GM23338 (cell line): ENCODE measurements around the gene APBB1IP. TPM values are rescaled to one million over a fixed set of nuclear protein-coding genes. Genes with fewer than 3 reads are reported as not detected.

Experiments used
- ATAC-seq: fragments of 200-7000 bp; cut with Tn5 transposase; 3 replicates; pipeline ENCODE4 v1.9.1; 2020
- DNase-seq: peaks from one replicate; pipeline ENCODE4 v3.0.0-alpha.2; 2015; ENCODE audit warnings: low spot score
- H2AFZ ChIP-seq: fragments of 200-600 bp; sonication (generic); 2 replicates; pipeline ENCODE4 v1.8.0; 2016; ENCODE audit warnings: antibody characterized with exemption, mild to moderate bottlenecking, moderate library complexity
- H3F3A ChIP-seq: fragments of 200-600 bp; sonication (generic); replicated peaks from 2 replicates; pipeline ENCODE4 v1.8.0; 2017; ENCODE audit warnings: antibody characterized with exemption, mixed run types, low read depth
- H3K27ac ChIP-seq: fragments of 200-600 bp; sonication (generic); 2 replicates; pipeline ENCODE4 v1.6.1; 2016; ENCODE audit warnings: low read depth
- H3K27me3 ChIP-seq: fragments of 200-600 bp; sonication (generic); 2 replicates; pipeline ENCODE4 v1.8.0; 2016; ENCODE audit warnings: mild to moderate bottlenecking, mixed run types, moderate library complexity; ENCODE audit not compliant: insufficient read depth
- H3K36me3 ChIP-seq: fragments of 200-600 bp; sonication (generic); 2 replicates; pipeline ENCODE4 v1.8.0; 2016; ENCODE audit warnings: mild to moderate bottlenecking; ENCODE audit not compliant: insufficient read depth
- H3K4me1 ChIP-seq: fragments of 200-600 bp; sonication (generic); 2 replicates; pipeline ENCODE4 v1.8.0; 2016; ENCODE audit warnings: mild to moderate bottlenecking, moderate library complexity; ENCODE audit not compliant: insufficient read depth
- H3K4me2 ChIP-seq: fragments of 200-600 bp; sonication (generic); 2 replicates; pipeline ENCODE4 v1.7.1; 2017; ENCODE audit warnings: mixed run types
- H3K4me3 ChIP-seq: fragments of 200-600 bp; sonication (generic); 2 replicates; pipeline ENCODE4 v1.6.1; 2016; ENCODE audit warnings: mixed run types
- H3K79me2 ChIP-seq: fragments of 200-600 bp; sonication (generic); replicated peaks from 2 replicates; pipeline ENCODE4 v1.8.0; 2017; ENCODE audit warnings: mild to moderate bottlenecking; ENCODE audit not compliant: insufficient read depth
- H3K9me2 ChIP-seq: fragments of 200-600 bp; sonication (generic); 2 replicates; pipeline ENCODE4 v1.8.0; 2017; ENCODE audit not compliant: insufficient read depth
- H4K20me1 ChIP-seq: fragments of 200-600 bp; sonication (generic); replicated peaks from 2 replicates; pipeline ENCODE4 v1.8.0; 2017; ENCODE audit warnings: mild to moderate bottlenecking; ENCODE audit not compliant: insufficient read depth
- H3K27ac Mint-ChIP-seq: 2 replicates; pipeline ENCODE4 v1.8.0; 2020; ENCODE audit warnings: inconsistent platforms, mild to moderate bottlenecking, moderate library complexity, mixed read lengths
- H3K27me3 Mint-ChIP-seq: 3 replicates; pipeline ENCODE4 v1.8.0; 2022; ENCODE audit warnings: low read depth, mild to moderate bottlenecking, moderate library complexity, mixed read lengths, inconsistent platforms; ENCODE audit not compliant: insufficient read depth, poor library complexity
- H3K36me3 Mint-ChIP-seq: 3 replicates; pipeline ENCODE4 v1.8.0; 2021; ENCODE audit warnings: low read depth, mild to moderate bottlenecking, inconsistent platforms, moderate library complexity, mixed read lengths
- H3K4me1 Mint-ChIP-seq: 3 replicates; pipeline ENCODE4 v1.8.0; 2020; ENCODE audit warnings: mild to moderate bottlenecking, inconsistent platforms, mixed read lengths
- H3K4me3 Mint-ChIP-seq: 3 replicates; pipeline ENCODE4 v1.8.0; 2021; ENCODE audit warnings: moderate library complexity, mild to moderate bottlenecking, inconsistent platforms, mixed read lengths
- H3K9me3 Mint-ChIP-seq: 3 replicates; pipeline ENCODE4 v1.8.0; 2020; ENCODE audit warnings: moderate library complexity, mild to moderate bottlenecking, inconsistent platforms, mixed read lengths
- CREB1 ChIP-seq: fragments of 250-450 bp; sonication (Bioruptor Pico); IDR thresholded peaks from 2 replicates; pipeline ENCODE4 v1.5.0; 2020; ENCODE audit warnings: low read depth, mild to moderate bottlenecking, moderate library complexity
- JUNB ChIP-seq: IDR thresholded peaks from one replicate; pipeline ENCODE4 v1.6.1; 2016; ENCODE audit warnings: antibody characterized with exemption; ENCODE audit not compliant: unreplicated experiment
- NANOG ChIP-seq: IDR thresholded peaks from 2 replicates; pipeline ENCODE4 v1.6.1; 2016; ENCODE audit warnings: antibody characterized with exemption, borderline replicate concordance
- REST ChIP-seq: IDR thresholded peaks from one replicate; pipeline ENCODE4 v1.6.1; 2018; ENCODE audit warnings: antibody characterized with exemption; ENCODE audit not compliant: unreplicated experiment
- ZNF114 ChIP-seq: fragments of 250-450 bp; sonication (Bioruptor Pico); IDR thresholded peaks from 2 replicates; pipeline ENCODE4 v1.5.0; 2020; ENCODE audit warnings: mild to moderate bottlenecking, moderate library complexity
- ZNF462 ChIP-seq: fragments of 250-450 bp; sonication (Bioruptor Pico); IDR thresholded peaks from 2 replicates; pipeline ENCODE4 v1.5.0; 2020; ENCODE audit warnings: mild to moderate bottlenecking, moderate library complexity
- polyA plus RNA-seq: library from polyadenylated mRNA; unstranded; fragments of >200 nt; fragmentation: Nextera tagmentation; extraction: Ambion mirVana; gene quantifications from 2 replicates; pipeline ENCODE4 v1.2.1, GENCODE V29; 2016
- total RNA-seq: library from RNA; depleted of rRNA; stranded (reverse); fragments of >200 nt; shearing (Covaris generic); gene quantifications from 2 replicates; pipeline ENCODE4 v1.2.3, GENCODE V29; 2014

The APBB1IP gene
- total and polyA plus RNA-seq, 2 experiments from 2014 or later: 0.14 to 0.16 TPM

GRCh38 chr10:26481914-26482550 is 43.9 kb downstream of the APBB1IP start:
- Mint-ChIP-seq H3K36me3 (no peaks in the 10 kb centered on the region), H3K4me1 (no peaks in the 10 kb centered on the region), H3K27ac (no peak overlapping the region), H3K9me3 (no peaks in the 10 kb centered on the region; the same call in 2 of the 3 replicates), H3K27me3 (no peaks in the 10 kb centered on the region), H3K4me3 (no peak overlapping the region)
- no peak overlapping the region for H3K4me3 ChIP-seq
- H3K79me2 ChIP-seq: no peaks in the 10 kb centered on the region
- TF ChIP-seq CREB1 (CRISPR knock-in tag) (no peak), ZNF462 (CRISPR knock-in tag) (no peak), ZNF114 (CRISPR knock-in tag) (no peak)
- no peaks in the 10 kb centered on the region for H3K9me2 ChIP-seq
- H4K20me1 ChIP-seq: no peaks in the 10 kb centered on the region
- H3K27me3 ChIP-seq: no peaks in the 10 kb centered on the region
- H3K27ac ChIP-seq: no peak overlapping the region
- H3K4me2 ChIP-seq: no peak overlapping the region
- no peaks in the 10 kb centered on the region for H3K4me1 ChIP-seq
- no peak overlapping the region for H2AFZ ChIP-seq
- no peaks in the 10 kb centered on the region for H3K36me3 ChIP-seq
- DNase-seq (no peak), ATAC-seq (no peak)
- no peaks in the 10 kb centered on the region for H3F3A ChIP-seq

GRCh38 chr10:26483554-26483953 is 45.4 kb downstream of the APBB1IP start:
- Histone ChIP-seq H3K9me2 (no peaks in the 10 kb centered on the region), H3K4me1 (no peaks in the 10 kb centered on the region), H3K27me3 (no peaks in the 10 kb centered on the region), H2AFZ (no peak overlapping the region), H4K20me1 (no peaks in the 10 kb centered on the region), H3K79me2 (no peaks in the 10 kb centered on the region), H3K27ac (no peak overlapping the region), H3F3A (no peaks in the 10 kb centered on the region), H3K4me2 (no peak overlapping the region), H3K4me3 (no peak overlapping the region), H3K36me3 (no peaks in the 10 kb centered on the region)
- no peak for ATAC-seq
- no peak overlapping the region for H3K4me3 Mint-ChIP-seq
- DNase-seq: no peak
- no peaks in the 10 kb centered on the region for H3K36me3 Mint-ChIP-seq
- no peak overlapping the region for H3K27ac Mint-ChIP-seq
- no peaks in the 10 kb centered on the region for H3K27me3 Mint-ChIP-seq
- H3K9me3 Mint-ChIP-seq: no peaks in the 10 kb centered on the region
- H3K4me1 Mint-ChIP-seq: no peaks in the 10 kb centered on the region
- TF ChIP-seq NANOG (no peak), JUNB (no peak), REST (no peak)
